HG02885 (cell line): Measurements from ENCODE around the gene PHOSPHO1.

ENCODE experiments used
- ATAC-seq: cut with Tn5 transposase; IDR thresholded peaks from one replicate; pipeline ENCODE4 v1.9.1; 2021; ENCODE audit warnings: mild to moderate bottlenecking; ENCODE audit not compliant: unreplicated experiment, poor library complexity

PHOSPHO1 gene

DNA sequence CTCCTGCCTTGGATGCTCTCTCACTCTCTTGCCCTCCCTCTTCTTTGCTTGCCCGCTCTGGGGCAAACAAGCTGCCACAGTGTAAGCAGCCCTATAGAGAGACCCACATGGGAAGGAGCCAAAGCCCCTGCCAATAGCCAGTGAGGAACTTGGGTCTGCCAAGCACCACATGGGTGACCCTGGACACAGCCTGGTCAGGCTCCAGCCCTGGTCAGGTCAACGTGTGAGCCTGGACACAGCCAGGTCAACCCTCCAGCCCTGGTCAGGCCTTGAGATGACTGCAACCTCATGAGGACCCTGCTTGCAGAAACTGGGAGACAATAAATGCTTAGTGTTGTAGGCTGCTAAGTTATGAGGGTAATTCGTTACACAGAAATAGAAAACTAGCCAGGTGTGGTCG lies 14.3 kb upstream of the PHOSPHO1 start:
- no peak for ATAC-seq

GRCh38 chr17:49242813-49243212 lies 12.2 kb upstream of the PHOSPHO1 start:
- no peak for ATAC-seq

DNA sequence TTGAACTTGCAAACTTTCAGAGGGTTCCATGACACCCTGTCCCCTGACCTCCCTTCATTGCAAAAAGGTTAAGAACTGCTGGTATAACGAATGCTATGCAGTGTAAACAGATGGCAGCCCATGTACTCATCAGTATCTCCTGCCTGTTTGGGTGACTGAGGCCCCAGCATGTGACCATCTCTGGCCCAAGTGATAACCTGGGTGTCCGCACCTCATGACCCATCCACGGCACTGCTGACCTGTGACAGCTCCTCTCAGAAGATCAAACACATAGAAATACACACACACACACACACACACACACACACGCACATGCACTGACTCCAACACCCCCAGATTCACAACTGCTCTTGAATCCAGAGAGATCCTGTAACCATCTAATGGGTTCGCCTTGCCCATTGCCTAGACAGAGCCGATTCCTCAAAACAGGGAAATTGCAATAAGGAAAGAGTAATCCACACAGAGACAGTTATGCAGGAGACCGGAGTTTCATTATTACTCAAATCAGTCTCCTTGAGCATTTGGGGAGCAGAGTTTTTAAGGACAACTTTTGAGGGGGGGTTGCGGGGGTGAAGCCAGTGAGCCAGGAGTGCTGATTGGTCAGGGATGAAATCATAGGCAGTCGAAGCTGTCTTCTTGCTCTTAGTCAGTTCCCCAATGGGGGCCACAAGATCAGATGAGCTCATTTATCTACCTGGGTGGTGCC lies 11.3 kb upstream of the PHOSPHO1 start:
- no peak for ATAC-seq

DNA sequence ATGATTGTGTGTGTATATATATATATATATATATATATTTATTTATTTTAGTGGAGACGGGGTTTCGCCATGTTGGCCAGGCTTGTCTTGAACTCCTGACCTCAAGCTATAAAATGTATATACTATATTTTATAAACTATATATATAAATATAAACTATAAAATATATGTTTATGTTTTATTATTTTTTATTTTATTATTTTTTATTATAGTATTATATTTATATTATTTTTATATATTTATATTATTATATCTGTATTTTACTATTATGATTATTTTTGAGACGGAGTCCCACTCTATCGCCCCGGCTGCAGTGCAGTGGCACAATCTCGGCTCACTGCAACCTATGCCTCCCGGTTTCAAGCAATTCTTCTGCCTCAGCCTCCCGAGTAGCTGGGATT lies 10.5 kb upstream of the PHOSPHO1 start:
- ATAC-seq: no peak

DNA sequence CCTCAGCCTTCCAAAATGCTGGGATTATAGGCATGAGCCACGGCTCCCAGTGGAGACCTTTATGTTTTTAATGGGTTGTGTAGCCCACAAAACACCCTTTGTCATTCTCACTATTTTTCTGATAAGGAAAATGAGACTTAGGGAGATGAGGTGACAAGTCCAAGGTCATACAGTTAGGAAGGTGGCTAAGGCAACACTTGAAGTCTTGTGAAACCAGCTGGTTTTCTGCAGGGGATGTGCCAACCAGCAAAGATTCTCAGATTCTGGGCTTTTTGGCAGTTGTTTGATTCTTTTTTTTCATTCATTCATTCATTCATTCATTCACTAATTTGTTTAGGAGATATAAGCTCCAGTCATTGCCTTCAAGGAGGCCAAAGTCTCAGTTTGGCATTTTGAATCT lies 10.0 kb upstream of the PHOSPHO1 start:
- no peak for ATAC-seq

GRCh38 chr17:49239963-49240362 lies 9.4 kb upstream of the PHOSPHO1 start:
- ATAC-seq: no peak

DNA sequence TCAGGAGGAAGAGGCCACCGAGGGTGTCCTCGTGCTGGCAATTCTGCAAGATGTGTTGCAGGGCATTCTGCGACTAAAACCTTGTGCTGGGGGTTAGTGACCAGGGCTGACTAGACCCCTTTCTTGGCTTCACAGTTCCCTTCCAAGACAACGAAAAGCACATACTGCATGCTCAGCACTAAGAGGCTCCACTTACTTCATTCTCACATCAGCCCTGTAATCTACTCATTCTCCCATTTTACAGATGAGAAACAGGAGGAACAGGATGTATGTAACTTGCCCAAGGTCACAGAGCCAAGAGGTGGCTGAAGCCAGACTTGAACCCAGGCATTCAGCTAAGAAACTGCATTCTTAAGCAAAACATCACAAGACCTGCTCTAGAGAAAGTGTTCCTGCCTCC lies 5.3 kb upstream of the PHOSPHO1 start:
- no peak for ATAC-seq

GRCh38 chr17:49234509-49235080 lies 4.0 kb upstream of the PHOSPHO1 start:
- no peak for ATAC-seq

- ATAC-seq: no peak
Observed at GRCh38 chr17:49231563-49231894, 942 bp upstream of the PHOSPHO1 start.

GRCh38 chr17:49229805-49230600 lies 584 bp downstream of the PHOSPHO1 start:
- no peak for ATAC-seq

- ATAC-seq: no peak
Observed at GRCh38 chr17:49229076-49229804, 1.3 kb downstream of the PHOSPHO1 start.

DNA sequence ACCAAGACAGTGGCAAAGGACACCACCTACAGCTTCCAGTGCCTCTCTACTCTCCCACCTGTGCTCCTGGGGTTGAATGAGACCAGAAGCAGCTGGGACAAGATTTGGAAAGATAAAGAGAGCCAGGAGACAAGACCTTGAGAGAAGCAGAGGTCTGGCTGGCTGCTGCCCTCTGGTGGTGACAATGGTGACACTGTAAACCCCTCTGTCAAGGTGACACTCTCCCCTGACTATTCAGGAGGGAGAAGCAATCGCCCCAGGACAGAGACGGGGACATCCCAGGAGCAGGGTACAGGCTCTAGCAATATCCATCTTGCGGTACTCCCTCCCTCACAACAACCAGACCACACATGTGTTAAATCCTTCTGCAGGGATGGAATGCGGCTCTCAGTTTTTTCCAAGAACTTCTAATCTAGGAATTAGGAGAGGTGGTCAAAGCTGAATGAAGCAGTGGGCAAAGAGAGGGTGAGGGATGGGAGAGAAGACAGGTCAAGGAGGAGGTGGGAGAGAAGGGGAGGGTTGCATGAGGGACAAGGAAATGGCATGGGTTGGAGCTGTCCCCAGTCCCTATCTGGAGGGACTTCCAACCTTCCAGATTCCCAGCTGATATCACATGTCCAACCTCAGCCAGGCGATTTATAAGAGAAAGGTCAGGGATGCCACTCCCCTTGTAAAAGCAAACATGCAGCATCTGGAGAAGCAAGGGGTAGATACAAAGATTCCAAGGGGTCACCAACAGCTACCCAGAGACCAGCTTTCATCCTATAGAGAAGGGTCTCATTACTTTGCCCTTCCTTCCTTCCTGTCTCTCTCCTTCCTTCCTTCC lies 2.9 kb downstream of the PHOSPHO1 start:
- no peak for ATAC-seq

GRCh38 chr17:49226771-49227435 lies 3.7 kb downstream of the PHOSPHO1 start:
- ATAC-seq: no peak

DNA sequence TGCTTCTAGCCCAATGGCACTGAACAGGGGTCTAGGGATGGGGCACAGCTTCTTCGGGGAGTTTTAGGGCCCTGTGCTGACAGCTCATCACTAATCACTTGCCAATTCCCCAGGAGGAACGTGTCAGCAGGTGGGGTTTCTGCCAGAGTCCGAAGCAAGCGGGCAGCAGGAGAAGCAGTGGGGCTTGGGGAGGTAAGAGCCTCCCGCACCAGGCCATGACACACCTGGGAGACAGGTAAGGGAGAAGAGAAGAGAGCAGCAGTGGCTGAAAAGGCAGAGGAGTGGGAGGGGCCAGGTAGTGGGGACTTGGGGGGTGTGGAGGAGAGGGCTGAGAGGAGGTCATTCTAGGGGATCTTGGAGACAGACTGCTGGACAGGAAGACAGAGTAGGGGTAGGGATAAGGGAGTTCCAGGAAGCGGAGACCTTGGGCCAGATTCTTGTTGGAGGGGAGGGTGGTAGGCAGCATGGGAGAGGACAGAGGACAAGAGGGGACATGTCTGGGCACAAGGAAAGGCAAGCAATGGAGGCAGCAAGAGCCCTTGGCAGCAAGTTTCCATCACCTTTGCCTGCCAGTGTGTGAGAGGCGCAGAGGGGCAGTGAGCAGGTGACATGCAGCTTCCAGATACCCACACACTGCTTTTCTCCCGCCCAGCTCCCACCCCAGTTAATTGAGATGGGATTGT lies 4.9 kb downstream of the PHOSPHO1 start:
- ATAC-seq: no peak

DNA sequence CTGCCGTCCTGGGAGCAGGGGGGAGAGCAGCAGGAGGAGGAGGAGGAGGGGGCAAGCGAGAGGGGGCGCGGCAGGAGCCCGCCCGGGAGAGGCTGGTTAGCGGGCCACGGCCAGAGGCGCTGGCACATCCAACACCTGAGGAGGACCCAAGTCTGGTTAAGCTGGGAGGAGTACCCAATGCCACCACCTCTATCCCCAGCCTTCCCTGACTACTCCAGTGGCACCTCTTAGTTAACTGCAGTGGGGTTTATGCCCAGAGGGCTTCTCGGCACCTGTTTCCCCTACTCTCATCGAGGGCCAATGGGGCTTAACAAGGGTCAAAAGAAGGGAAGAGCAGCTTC lies 5.6 kb downstream of the PHOSPHO1 start:
- no peak for ATAC-seq

- no peak for ATAC-seq
Observed at GRCh38 chr17:49224198-49224996, 6.2 kb downstream of the PHOSPHO1 start.

DNA sequence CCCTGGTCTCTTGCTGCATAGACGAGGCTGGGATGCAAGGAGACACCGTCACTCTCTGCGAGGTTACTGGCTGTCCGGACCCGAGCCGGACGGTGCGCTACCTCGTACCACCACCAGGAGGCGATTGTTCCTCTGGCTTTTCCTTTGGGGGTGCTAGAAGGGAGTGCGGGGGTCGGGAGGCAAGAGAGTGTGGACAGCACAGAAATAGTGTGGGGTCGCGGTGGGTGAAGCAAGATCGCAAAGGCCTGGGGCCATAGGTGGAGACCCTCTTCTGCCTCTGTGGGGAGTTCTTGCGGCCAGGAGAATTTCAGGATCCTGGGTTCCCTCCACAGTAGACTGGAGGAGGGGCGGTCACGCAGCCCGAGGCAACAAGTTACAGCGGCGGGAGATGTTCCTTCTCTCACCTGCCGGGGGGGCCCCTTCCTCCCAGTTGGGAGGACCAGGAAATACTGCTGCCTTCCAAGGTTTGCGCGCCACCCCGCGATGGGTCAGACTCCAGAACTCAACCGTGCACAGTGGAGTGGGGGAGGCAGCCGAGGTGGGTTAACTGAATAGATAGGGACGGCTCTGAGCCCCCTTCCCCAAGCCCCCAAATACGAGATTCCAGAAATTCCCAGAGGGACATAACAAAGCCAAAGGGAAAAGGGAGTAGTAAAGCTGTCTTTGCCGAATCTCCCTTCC lies 6.9 kb downstream of the PHOSPHO1 start:
- no peak for ATAC-seq

DNA sequence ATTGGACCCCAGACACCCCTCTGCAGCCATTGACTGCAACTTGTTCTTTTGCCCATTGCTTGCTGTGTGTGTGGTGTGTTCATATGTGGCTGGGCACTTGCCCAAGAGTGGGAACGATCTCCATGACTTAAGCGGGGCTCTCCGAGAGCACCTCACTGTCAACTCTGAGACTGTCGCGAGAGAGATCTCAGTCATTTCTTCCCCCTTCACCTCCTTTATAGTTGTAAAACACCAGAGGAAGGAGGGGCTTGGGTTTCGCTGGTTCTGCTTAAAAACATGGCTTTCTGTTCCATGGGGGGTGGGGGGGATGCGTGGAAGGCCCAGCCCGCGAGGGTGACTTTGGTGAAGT lies 7.4 kb downstream of the PHOSPHO1 start:
- ATAC-seq: no peak
